ENCODE results near the gene KATNBL1. TPM values are rescaled to one million over a fixed set of nuclear protein-coding genes. Genes with fewer than 3 reads are reported as not detected.

Gene KATNBL1
- total and polyA plus RNA-seq, 2 donors (not counting 3 experiments of a cell fraction or from before 2014, with no cell fraction given) = 14.1 to 56.8 TPM

Other genes starting within 250 kb of the KATNBL1 start
- not detected in 2 replicates for gene CHRM5, start 241.6 kb downstream of the KATNBL1 start, total RNA-seq
- 0.03 TPM in 1 of 2 replicates, not detected in the other for gene CHRM5, start 241.6 kb downstream of the KATNBL1 start, polyA plus RNA-seq
- gene AVEN, start 170.9 kb downstream of the KATNBL1 start, total RNA-seq = 20.5 and 23.3 TPM in 2 replicates
- 5.5 and 7.7 TPM in 2 replicates for gene AVEN, start 170.9 kb downstream of the KATNBL1 start, polyA plus RNA-seq
- gene EMC7, start 108.2 kb downstream of the KATNBL1 start, total RNA-seq = 69.9 and 70.6 TPM in 2 replicates
- gene EMC7, start 108.2 kb downstream of the KATNBL1 start, polyA plus RNA-seq = 46.9 and 57.0 TPM in 2 replicates
- 1.1 TPM in 2 replicates for gene PGBD4, start 108.0 kb downstream of the KATNBL1 start, total RNA-seq
- gene PGBD4, start 108.0 kb downstream of the KATNBL1 start, polyA plus RNA-seq = 0.39 and 0.41 TPM in 2 replicates
- 109 and 123 TPM in 2 replicates for gene EMC4, start 14.9 kb upstream of the KATNBL1 start, total RNA-seq
- gene EMC4, start 14.9 kb upstream of the KATNBL1 start, polyA plus RNA-seq = 97.4 and 108 TPM in 2 replicates
- 27.1 and 29.4 TPM in 2 replicates for gene SLC12A6, start 127.7 kb upstream of the KATNBL1 start, total RNA-seq
- gene SLC12A6, start 127.7 kb upstream of the KATNBL1 start, polyA plus RNA-seq = 17.6 and 21.4 TPM in 2 replicates
- 215 and 225 TPM in 2 replicates for gene NOP10, start 133.0 kb upstream of the KATNBL1 start, total RNA-seq
- 708 and 710 TPM in 2 replicates for gene NOP10, start 133.0 kb upstream of the KATNBL1 start, polyA plus RNA-seq
- gene NUTM1, start 133.2 kb upstream of the KATNBL1 start, total RNA-seq = not detected in 2 replicates
- not detected in 2 replicates for gene NUTM1, start 133.2 kb upstream of the KATNBL1 start, polyA plus RNA-seq
- 44.0 and 49.3 TPM in 2 replicates for gene LPCAT4, start 157.1 kb upstream of the KATNBL1 start, total RNA-seq
- 51.3 and 69.2 TPM in 2 replicates for gene LPCAT4, start 157.1 kb upstream of the KATNBL1 start, polyA plus RNA-seq
- 53.5 and 61.1 TPM in 2 replicates for gene GOLGA8A, start 227.7 kb upstream of the KATNBL1 start, total RNA-seq
- 12.3 and 17.8 TPM in 2 replicates for gene GOLGA8A, start 227.7 kb upstream of the KATNBL1 start, polyA plus RNA-seq

Data from endothelial cell of umbilical vein (primary cell).